KMS-11 (cell line): ENCODE results near the gene CXCR5.

Experiments
- H2AFZ ChIP-seq: fragments of 200-600 bp; sonication (generic); 2 replicates; pipeline ENCODE4 v1.6.1; 2016; ENCODE audit warnings: antibody characterized with exemption, mixed run types, low read depth
- H3K27ac ChIP-seq: fragments of 200-600 bp; sonication (generic); 2 replicates; pipeline ENCODE4 v1.6.1; 2016; ENCODE audit warnings: mild to moderate bottlenecking, mixed run types
- H3K27me3 ChIP-seq: fragments of 200-600 bp; sonication (generic); 2 replicates; pipeline ENCODE4 v1.6.1; 2017; ENCODE audit warnings: mild to moderate bottlenecking, low read depth, mixed run types, moderate library complexity; ENCODE audit not compliant: insufficient read depth
- H3K36me3 ChIP-seq: fragments of 200-600 bp; sonication (generic); 2 replicates; pipeline ENCODE4 v1.6.1; 2017; ENCODE audit warnings: mild to moderate bottlenecking, mixed run types; ENCODE audit not compliant: insufficient read depth
- H3K4me1 ChIP-seq: fragments of 200-600 bp; sonication (generic); 2 replicates; pipeline ENCODE4 v1.6.1; 2016; ENCODE audit warnings: mild to moderate bottlenecking, low read depth, mixed run types; ENCODE audit not compliant: poor library complexity, severe bottlenecking
- H3K4me2 ChIP-seq: fragments of 200-600 bp; sonication (generic); 2 replicates; pipeline ENCODE4 v1.7.0; 2016; ENCODE audit warnings: mild to moderate bottlenecking, mixed run types
- H3K4me3 ChIP-seq: fragments of 200-600 bp; sonication (generic); IDR thresholded peaks from 2 replicates; pipeline ENCODE4 v1.6.1; 2017; ENCODE audit warnings: low read depth, low read length, mixed read lengths; ENCODE audit not compliant: insufficient read depth
- H3K79me2 ChIP-seq: fragments of 200-600 bp; sonication (generic); 2 replicates; pipeline ENCODE4 v1.6.1; 2016; ENCODE audit warnings: low read depth, mixed run types; ENCODE audit not compliant: insufficient read depth
- H3K9ac ChIP-seq: fragments of 200-600 bp; sonication (generic); 2 replicates; pipeline ENCODE4 v1.6.1; 2016; ENCODE audit warnings: mild to moderate bottlenecking, mixed run types
- H4K20me1 ChIP-seq: fragments of 200-600 bp; sonication (generic); 2 replicates; pipeline ENCODE4 v1.6.1; 2016; ENCODE audit warnings: mild to moderate bottlenecking, mixed run types; ENCODE audit not compliant: insufficient read depth
- TF ChIP-seq, protein P1 (sequence below): fragments of 200-600 bp; sonication (generic); conservative IDR thresholded peaks from 2 replicates; pipeline ENCODE4 v1.6.1; 2017; ENCODE audit warnings: low read depth, mild to moderate bottlenecking, antibody characterized with exemption, low read length, moderate library complexity, mixed read lengths

Gene CXCR5

DNA sequence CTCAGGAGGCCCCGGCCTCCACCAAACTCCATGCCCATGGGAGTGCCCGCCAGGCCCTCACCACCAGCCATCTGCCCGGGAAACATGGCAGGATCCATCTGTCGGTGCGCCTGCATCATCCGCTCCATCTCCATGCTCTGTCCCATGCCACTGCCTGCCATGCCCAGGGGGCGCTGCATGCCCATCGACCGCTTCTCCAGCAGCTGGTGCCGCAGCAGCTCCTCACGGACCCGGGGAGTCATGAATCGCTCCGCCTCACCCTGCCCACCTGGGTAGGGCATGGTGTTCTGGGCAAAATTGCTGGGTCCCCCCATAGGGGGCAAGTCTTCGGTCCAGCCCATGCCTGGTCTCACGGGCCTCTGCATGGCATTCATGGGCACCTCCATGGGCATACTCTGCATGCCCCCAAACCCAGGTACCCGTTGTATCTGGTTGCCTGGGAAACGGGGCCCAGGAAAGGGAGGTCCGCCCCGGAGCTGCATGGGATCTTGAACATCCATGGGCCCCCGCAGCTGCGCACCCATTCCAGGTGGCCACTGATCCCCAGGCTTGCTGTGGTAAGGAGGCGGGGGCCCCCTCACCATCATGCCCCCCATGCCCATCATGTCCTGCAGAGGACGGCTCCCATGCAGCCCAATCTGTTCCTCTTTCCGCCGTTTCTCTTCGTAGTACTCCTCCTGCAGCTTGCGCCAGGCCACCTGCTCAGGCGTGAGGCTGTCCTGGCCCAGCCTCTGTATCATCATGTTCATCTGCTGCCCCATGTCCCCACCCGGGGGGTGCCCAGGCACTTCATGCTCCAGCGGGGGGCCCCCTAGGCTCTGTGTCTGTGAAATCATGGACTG lies 18.0 kb downstream of the CXCR5 start:
- H3K27me3 ChIP-seq: no peaks in the 10 kb centered on the region
- no peaks in the 10 kb centered on the region for H3K4me1 ChIP-seq
- no peak overlapping the region for H3K4me2 ChIP-seq
- no peak overlapping the region for H3K4me3 ChIP-seq
- no peak overlapping the region for H3K9ac ChIP-seq
- TF ChIP-seq, protein P1, sequence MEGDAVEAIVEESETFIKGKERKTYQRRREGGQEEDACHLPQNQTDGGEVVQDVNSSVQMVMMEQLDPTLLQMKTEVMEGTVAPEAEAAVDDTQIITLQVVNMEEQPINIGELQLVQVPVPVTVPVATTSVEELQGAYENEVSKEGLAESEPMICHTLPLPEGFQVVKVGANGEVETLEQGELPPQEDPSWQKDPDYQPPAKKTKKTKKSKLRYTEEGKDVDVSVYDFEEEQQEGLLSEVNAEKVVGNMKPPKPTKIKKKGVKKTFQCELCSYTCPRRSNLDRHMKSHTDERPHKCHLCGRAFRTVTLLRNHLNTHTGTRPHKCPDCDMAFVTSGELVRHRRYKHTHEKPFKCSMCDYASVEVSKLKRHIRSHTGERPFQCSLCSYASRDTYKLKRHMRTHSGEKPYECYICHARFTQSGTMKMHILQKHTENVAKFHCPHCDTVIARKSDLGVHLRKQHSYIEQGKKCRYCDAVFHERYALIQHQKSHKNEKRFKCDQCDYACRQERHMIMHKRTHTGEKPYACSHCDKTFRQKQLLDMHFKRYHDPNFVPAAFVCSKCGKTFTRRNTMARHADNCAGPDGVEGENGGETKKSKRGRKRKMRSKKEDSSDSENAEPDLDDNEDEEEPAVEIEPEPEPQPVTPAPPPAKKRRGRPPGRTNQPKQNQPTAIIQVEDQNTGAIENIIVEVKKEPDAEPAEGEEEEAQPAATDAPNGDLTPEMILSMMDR: no peak
- H3K79me2 ChIP-seq: no peaks in the 10 kb centered on the region
- H3K36me3 ChIP-seq: no peaks in the 10 kb centered on the region
- no peaks in the 10 kb centered on the region for H4K20me1 ChIP-seq
- no peak overlapping the region for H2AFZ ChIP-seq
- H3K27ac ChIP-seq: no peak overlapping the region

DNA sequence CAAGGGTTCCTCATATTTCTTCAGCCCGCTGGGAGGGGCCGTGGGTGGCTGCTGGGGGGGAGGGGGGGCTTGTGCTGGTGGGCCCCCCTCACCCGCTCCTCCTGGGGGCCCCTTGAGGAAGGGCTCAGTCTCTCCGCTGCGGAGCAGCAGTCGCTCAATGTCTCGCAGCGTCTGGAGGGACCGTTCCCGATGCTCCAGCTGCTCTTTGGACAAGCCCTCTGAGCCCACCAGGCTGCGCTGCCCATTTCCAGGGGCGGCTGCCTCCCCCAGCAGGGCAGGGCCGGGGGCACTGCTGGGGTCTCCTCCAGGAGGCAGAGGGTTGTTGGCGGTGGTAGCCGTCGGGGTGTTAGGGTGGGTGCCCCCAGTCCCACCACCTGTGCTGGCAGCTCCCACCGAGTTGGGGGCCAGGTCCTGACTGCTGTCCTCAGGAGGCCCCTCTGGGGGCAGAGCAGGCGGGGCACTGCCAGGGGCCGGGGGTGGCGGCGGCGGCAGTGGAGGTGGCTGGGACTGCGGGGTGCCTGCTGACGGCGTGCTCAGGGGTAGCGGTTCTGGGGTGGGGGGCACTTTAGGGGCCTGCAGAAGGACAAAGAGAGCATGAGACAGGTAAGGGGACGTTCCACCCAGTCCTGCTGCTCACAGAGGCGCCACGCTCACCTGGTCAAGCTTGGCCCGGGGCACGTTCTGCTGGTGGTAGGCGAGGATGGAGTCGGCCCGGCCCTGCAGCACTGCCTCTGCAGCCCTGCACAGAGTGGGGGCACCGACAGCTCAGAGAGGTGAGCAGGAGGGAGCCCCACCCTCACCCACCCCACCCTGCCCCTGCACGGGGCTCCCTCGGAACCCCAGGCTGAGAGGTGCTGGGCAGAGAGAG lies 18.9 kb downstream of the CXCR5 start:
- Histone ChIP-seq H3K4me2 (no peak overlapping the region), H3K4me1 (no peaks in the 10 kb centered on the region), H3K36me3 (no peaks in the 10 kb centered on the region), H3K27me3 (no peaks in the 10 kb centered on the region), H3K9ac (no peak overlapping the region), H3K4me3 (no peak overlapping the region), H3K27ac (no peak overlapping the region), H3K79me2 (no peaks in the 10 kb centered on the region), H4K20me1 (no peaks in the 10 kb centered on the region), H2AFZ (no peak overlapping the region)
- TF ChIP-seq, protein P1: no peak

DNA sequence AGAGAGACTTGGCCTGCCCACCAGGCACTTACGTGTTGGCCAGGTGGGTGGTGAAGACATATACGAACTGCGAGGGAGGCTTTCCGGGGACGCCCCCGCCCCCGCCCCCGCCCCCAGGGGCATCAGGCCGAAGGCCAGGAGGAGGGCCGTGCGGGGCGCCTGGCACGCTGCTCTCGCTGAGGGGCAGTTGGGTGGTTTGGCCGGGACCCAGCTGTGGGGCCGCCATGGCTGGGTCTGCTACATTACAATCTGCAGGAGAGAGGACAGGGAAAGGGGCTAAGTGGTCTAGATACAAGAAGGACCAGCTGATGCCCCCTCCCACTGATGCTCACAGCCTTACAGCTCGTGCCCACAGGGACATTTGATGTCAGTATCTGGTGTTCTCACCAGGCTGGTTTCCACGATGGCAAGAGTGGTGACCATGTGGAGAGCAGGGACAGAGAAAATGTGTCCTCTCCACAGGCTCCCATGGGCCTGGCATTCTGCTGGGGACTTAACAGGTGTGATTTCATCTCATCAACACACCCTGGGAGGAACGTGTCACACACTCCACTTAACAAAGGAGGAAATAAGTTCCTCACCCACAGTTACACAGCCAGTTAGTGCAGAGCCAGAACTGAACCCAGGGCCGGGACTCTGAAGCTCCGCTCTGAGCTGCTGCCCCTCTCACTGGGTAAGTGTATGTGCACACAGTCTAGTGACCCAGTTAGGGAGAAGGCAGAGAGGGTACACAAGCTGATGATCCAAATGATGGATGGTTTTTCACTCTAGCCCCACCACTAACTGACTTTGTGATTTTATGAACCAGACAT lies 19.7 kb downstream of the CXCR5 start:
- H3K27ac ChIP-seq: no peak overlapping the region
- no peaks in the 10 kb centered on the region for H4K20me1 ChIP-seq
- H3K9ac ChIP-seq: no peak overlapping the region
- no peak overlapping the region for H2AFZ ChIP-seq
- H3K4me1 ChIP-seq: no peaks in the 10 kb centered on the region
- no peaks in the 10 kb centered on the region for H3K79me2 ChIP-seq
- H3K27me3 ChIP-seq: no peaks in the 10 kb centered on the region
- TF ChIP-seq, protein P1: no peak
- no peak overlapping the region for H3K4me3 ChIP-seq
- H3K4me2 ChIP-seq: no peak overlapping the region
- H3K36me3 ChIP-seq: no peaks in the 10 kb centered on the region
